Measurements from ENCODE around the gene ADISSP. TPM values are rescaled to one million over a fixed set of nuclear protein-coding genes. Genes with fewer than 3 reads are reported as not detected.

Gene ADISSP
- total and polyA plus RNA-seq, 8 donors = 19.4 to 37.3 (median 29.4) TPM

- Histone ChIP-seq H3K4me3 (peak overlapping the region in 1 of 2 donors; percentile 28), H3K27me3 (no peaks in the 10 kb centered on the region), H3K9me3 (no peaks in the 10 kb centered on the region), H3K4me1 (peaks cover 61 to 90% of the 10 kb centered on the region in 2 donors), H3K27ac (peak overlapping the region; percentile 89 to 97), H3K36me3 (peaks cover 0 to 27% of the 10 kb centered on the region in 2 donors)
- no peak for TF ChIP-seq CTCF (IDR thresholded peaks at IDR 0.05)
- no peak for DNase-seq
- no peak for ATAC-seq
- intact Hi-C loops (cut with DNase I) = no loop called here
Observed at GRCh38 chr20:3808544-3808943, 41.0 kb upstream of the ADISSP start.

DNA sequence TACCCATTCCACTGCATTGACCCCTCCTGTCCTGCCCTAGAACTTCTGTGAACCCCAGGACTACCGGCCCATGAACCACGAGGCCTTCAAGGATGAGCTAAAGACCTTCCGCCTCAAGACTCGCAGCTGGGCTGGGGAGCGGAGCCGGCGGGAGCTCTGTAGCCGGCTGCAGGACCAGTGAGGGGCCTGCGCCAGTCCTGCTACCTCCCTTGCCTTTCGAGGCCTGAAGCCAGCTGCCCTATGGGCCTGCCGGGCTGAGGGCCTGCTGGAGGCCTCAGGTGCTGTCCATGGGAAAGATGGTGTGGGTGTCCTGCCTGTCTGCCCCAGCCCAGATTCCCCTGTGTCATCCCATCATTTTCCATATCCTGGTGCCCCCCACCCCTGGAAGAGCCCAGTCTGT, 37.2 kb upstream of the ADISSP start:
- no peak for TF ChIP-seq CTCF (IDR thresholded peaks at IDR 0.05)
- peak in 1 of 4 donors; percentile 61 for DNase-seq
- Histone ChIP-seq H3K9me3 (no peaks in the 10 kb centered on the region), H3K4me3 (no peak overlapping the region), H3K27ac (peak overlapping the region; percentile 69 to 89), H3K36me3 (peaks cover 0 to 65% of the 10 kb centered on the region in 2 donors), H3K27me3 (no peaks in the 10 kb centered on the region), H3K4me1 (peaks cover 67 to 95% of the 10 kb centered on the region in 2 donors)
- ATAC-seq = no peak
- intact Hi-C loops (cut with DNase I) = no loop called here

DNA sequence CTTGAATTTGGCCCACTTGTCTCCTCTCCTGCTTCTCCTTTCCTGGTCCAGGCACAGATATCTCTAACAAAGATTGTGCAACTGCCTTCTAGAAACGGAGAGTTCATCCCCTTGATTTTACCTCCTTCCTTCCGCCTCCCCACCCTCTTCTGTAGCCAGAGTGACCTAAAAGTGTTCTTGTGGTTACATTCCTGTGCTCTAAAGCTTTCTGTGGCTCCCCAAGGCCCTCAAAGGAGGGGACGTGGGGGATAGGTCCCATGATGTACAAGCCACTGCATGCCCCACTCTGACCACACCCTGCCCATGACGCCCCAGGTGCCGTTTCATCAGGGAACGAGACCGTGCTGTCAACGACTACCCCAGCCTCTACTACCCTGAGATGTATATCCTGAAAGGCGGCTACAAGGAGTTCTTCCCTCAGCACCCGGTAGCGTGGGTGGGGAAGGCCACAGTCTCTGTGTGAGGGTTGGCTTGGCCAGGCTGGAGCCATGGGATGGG, 36.8 kb upstream of the ADISSP start:
- Histone ChIP-seq H3K27ac (peak overlapping the region; percentile 69 to 89), H3K36me3 (peaks cover 0 to 68% of the 10 kb centered on the region in 2 donors), H3K9me3 (no peaks in the 10 kb centered on the region), H3K4me1 (peaks cover 69 to 95% of the 10 kb centered on the region in 2 donors), H3K4me3 (no peak overlapping the region), H3K27me3 (no peaks in the 10 kb centered on the region)
- intact Hi-C loops (cut with DNase I) = no loop called here
- TF ChIP-seq CTCF (IDR thresholded peaks at IDR 0.05) = no peak
- ATAC-seq (peak; percentile 21), DNase-seq (peak in 1 of 4 donors; percentile 66)

DNA sequence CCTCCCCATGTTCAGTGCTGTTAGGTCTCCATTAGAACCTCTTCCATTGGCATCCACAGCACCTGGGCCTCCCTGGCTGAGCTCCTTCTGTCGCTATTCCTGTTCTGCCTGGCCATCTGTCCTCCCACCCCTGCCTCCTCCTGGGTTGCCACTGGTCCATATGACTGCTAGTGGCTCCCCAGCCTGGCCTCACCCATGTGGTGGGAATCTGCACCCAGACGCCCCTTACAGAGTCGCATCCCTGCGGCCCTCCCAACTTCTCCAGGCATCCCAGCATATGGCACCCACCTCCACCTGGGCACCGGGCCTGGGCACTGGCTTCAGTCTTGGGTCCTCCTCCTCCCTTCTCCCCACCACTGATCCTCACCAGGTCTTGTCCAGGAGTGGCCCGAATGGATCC, 36.3 kb upstream of the ADISSP start:
- intact Hi-C loops (cut with DNase I) = no loop called here
- TF ChIP-seq CTCF (IDR thresholded peaks at IDR 0.05) = no peak
- H3K36me3 ChIP-seq = peaks cover 0 to 72% of the 10 kb centered on the region in 2 donors
- peaks cover 74 to 99% of the 10 kb centered on the region in 2 donors for H3K4me1 ChIP-seq
- no peak overlapping the region for H3K4me3 ChIP-seq
- no peaks in the 10 kb centered on the region for H3K27me3 ChIP-seq
- no peaks in the 10 kb centered on the region for H3K9me3 ChIP-seq
- H3K27ac ChIP-seq = peak overlapping the region; percentile 69 to 89
- ATAC-seq (no peak), DNase-seq (peak in 1 of 4 donors; percentile 32)

DNA sequence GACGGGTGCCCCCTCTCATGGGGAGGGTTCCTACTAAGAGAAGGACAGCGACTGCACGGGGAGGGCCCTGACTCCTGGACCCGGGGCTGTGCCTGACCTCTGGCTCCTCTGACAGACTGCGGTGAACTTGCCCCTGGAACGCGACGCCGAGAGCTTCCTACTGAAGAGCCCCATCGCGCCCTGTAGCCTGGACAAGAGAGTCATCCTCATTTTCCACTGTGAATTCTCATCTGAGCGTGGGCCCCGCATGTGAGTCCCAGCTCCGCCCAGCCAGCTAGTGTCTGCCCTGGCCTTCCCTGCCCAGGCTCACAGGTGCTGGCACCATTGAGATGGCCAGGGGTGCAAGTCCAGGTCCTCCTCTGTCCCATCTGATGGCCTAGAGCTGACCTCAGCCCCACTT, 35.7 kb upstream of the ADISSP start:
- H3K27ac ChIP-seq = peak overlapping the region; percentile 69 to 89
- no peak for TF ChIP-seq CTCF (IDR thresholded peaks at IDR 0.05)
- H3K4me1 ChIP-seq = peaks cover 74 to 99% of the 10 kb centered on the region in 2 donors
- no peaks in the 10 kb centered on the region for H3K27me3 ChIP-seq
- ATAC-seq = no peak
- H3K4me3 ChIP-seq = no peak overlapping the region
- H3K9me3 ChIP-seq = no peaks in the 10 kb centered on the region
- intact Hi-C loops (cut with DNase I) = no loop called here
- H3K36me3 ChIP-seq = peaks cover 0 to 78% of the 10 kb centered on the region in 2 donors
- peak in 1 of 4 donors; percentile 30 for DNase-seq
